Fibroblast of villous mesenchyme (primary cell): ENCODE results near the gene ANKRD11. TPM values are rescaled to one million over a fixed set of nuclear protein-coding genes. Genes with fewer than 3 reads are reported as not detected.
"Not testable (repeated sequence)": the region's sequence is repeated elsewhere in the genome, so short reads cannot be mapped to it uniquely, and the experiment has no call there.

Experiments
- DNase-seq: peaks from one replicate; pipeline ENCODE4 v3.0.0-alpha.2; 2010; ENCODE audit warnings: low read depth
- H3K4me3 ChIP-seq: 2 replicates; pipeline ENCODE4 v1.5.1; 2011; ENCODE audit warnings: low read depth, mild to moderate bottlenecking, low read length
- CTCF ChIP-seq: IDR thresholded peaks from 2 replicates; pipeline ENCODE4 v1.5.1; 2012; ENCODE audit warnings: low read depth, mild to moderate bottlenecking, low read length; ENCODE audit not compliant: insufficient read depth
- total RNA-seq: library from RNA; depleted of rRNA; stranded (reverse); fragments of >200 nt; gene quantifications from 2 replicates; pipeline ENCODE4 v1.2.3, GENCODE V29; 2012

Gene ANKRD11
- total RNA-seq, 1 donor = 69.5 TPM

GRCh38 chr16:89266521-89267134, 223.7 kb downstream of the ANKRD11 start:
- DNase-seq = no peak
- H3K4me3 ChIP-seq = no peak overlapping the region
- no peak for TF ChIP-seq CTCF

- no peak for DNase-seq
- no peak overlapping the region for H3K4me3 ChIP-seq
- TF ChIP-seq CTCF = no peak
Observed at GRCh38 chr16:89265647-89266046, 224.7 kb downstream of the ANKRD11 start.

- no peak overlapping the region for H3K4me3 ChIP-seq
- DNase-seq = no peak
- no peak for TF ChIP-seq CTCF
Observed at GRCh38 chr16:89264800-89265550, 225.4 kb downstream of the ANKRD11 start.

GRCh38 chr16:89261691-89262563, 228.4 kb downstream of the ANKRD11 start:
- DNase-seq = peak; percentile 50
- H3K4me3 ChIP-seq = peak overlapping the region; percentile 21

GRCh38 chr16:89259901-89260300, 230.5 kb downstream of the ANKRD11 start:
- DNase-seq, H3K4me3 ChIP-seq: not testable (repeated sequence)

More at GRCh38 chr16:89261691-89262563, 228.4 kb downstream of the ANKRD11 start:
- TF ChIP-seq CTCF = no peak

GRCh38 chr16:89257757-89258465, 232.4 kb downstream of the ANKRD11 start:
- peak overlapping the region; percentile 52 for H3K4me3 ChIP-seq

More at GRCh38 chr16:89257757-89258465, 232.4 kb downstream of the ANKRD11 start:
- no peak for TF ChIP-seq CTCF
- no peak for DNase-seq
